HepG2 (cell line): Measurements from ENCODE around the gene DAGLB. TPM values are rescaled to one million over a fixed set of nuclear protein-coding genes. Genes with fewer than 3 reads are reported as not detected.

ENCODE experiments used
- BCL6 ChIP-seq: IDR thresholded peaks from 2 replicates; pipeline ENCODE4 v1.6.1; 2016; ENCODE audit warnings: missing genetic modification reagents, missing compliant biosample characterization
- BORCS8-MEF2B ChIP-seq: sonication (generic); formaldehyde crosslinking; IDR thresholded peaks from 2 replicates; pipeline ENCODE4 v1.8.0; 2022; ENCODE audit warnings: mild to moderate bottlenecking, missing genetic modification reagents
- CC2D1A ChIP-seq: sonication (generic); formaldehyde crosslinking; IDR thresholded peaks from 2 replicates; pipeline ENCODE4 v1.8.1; 2023; ENCODE audit warnings: mild to moderate bottlenecking, missing genetic modification reagents
- FOSL2 ChIP-seq: sonication (generic); formaldehyde crosslinking; IDR thresholded peaks from 2 replicates; pipeline ENCODE4 v1.4.0; 2020; ENCODE audit warnings: missing genetic modification reagents
- MBNL3 ChIP-seq: fragments of 250-450 bp; sonication (Bioruptor Pico); conservative IDR thresholded peaks from 2 replicates; pipeline ENCODE4 v1.8.0; 2022; ENCODE audit warnings: mild to moderate bottlenecking, inconsistent platforms
- NCOR1 ChIP-seq: fragments of 200-600 bp; sonication (generic); IDR thresholded peaks from 2 replicates; pipeline ENCODE4 v1.7.0; 2017; ENCODE audit warnings: antibody characterized with exemption, low read length, borderline replicate concordance
- RARA ChIP-seq: IDR thresholded peaks from 2 replicates; pipeline ENCODE4 v1.6.1; 2016; ENCODE audit warnings: missing genetic modification reagents, missing compliant biosample characterization
- RFXAP ChIP-seq: sonication (generic); formaldehyde crosslinking; IDR thresholded peaks from 2 replicates; pipeline ENCODE4 v1.4.0; 2020; ENCODE audit warnings: missing genetic modification reagents, borderline replicate concordance
- SNAPC2 ChIP-seq: sonication (generic); formaldehyde crosslinking; IDR thresholded peaks from 2 replicates; pipeline ENCODE4 v1.8.1; 2022; ENCODE audit warnings: mild to moderate bottlenecking, missing genetic modification reagents
- SPEN ChIP-seq: sonication (generic); formaldehyde crosslinking; IDR thresholded peaks from 2 replicates; pipeline ENCODE4 v1.5.1; 2020; ENCODE audit warnings: low read depth, mild to moderate bottlenecking, missing genetic modification reagents
- TAF15 ChIP-seq: fragments of 200-400 bp; formaldehyde crosslinking; IDR thresholded peaks from one replicate; pipeline ENCODE4 v1.6.1; 2018; ENCODE audit warnings: mild to moderate bottlenecking, low read depth, low read length; ENCODE audit not compliant: poor library complexity, severe bottlenecking
- TCF12 ChIP-seq, 2 experiments: fragments of 450-650 bp in 1 of 2; sonication (generic) in 1 of 2; formaldehyde crosslinking in 1 of 2; IDR thresholded peaks; 2 replicates each; pipeline versions ENCODE4 v1.6.1 to v1.8.0; 2017 to 2022; ENCODE audit warnings: antibody characterized with exemption in 1 of 2, mild to moderate bottlenecking in 1 of 2, missing genetic modification reagents in 1 of 2, moderate library complexity in 1 of 2
- TRIM24 ChIP-seq: sonication (generic); formaldehyde crosslinking; IDR thresholded peaks from 2 replicates; pipeline ENCODE4 v1.8.0; 2022; ENCODE audit warnings: mild to moderate bottlenecking, missing genetic modification reagents
- ZMYM3 ChIP-seq: sonication (generic); formaldehyde crosslinking; IDR thresholded peaks from 2 replicates; pipeline ENCODE4 v1.5.1; 2020; ENCODE audit warnings: mild to moderate bottlenecking, missing genetic modification reagents
- ZNF230 ChIP-seq: sonication (generic); formaldehyde crosslinking; IDR thresholded peaks from 2 replicates; pipeline ENCODE4 v1.4.0; 2020; ENCODE audit warnings: mild to moderate bottlenecking, missing genetic modification reagents
- ZNF430 ChIP-seq: sonication (generic); formaldehyde crosslinking; IDR thresholded peaks from 2 replicates; pipeline ENCODE4 v1.9.0; 2021; ENCODE audit warnings: mild to moderate bottlenecking, missing genetic modification reagents
- polyA plus RNA-seq, 8 experiments: library from polyadenylated mRNA; depleted of rRNA in 3 of 8; stranded (reverse) in 7 of 8; unstranded in 1 of 8; fragments of >200 nt; fragmentation: Illumina TruSeq in 4 of 8; extraction: Trizol in 4 of 8; gene quantifications; 2 replicates each; pipeline versions ENCODE4 v1.2.1 to v1.2.3, GENCODE V29; 2011 to 2016; ENCODE audit warnings: low read depth in 4 of 8, missing spikeins in 1 of 8, mixed read lengths in 1 of 8; ENCODE audit not compliant: insufficient read depth in 1 of 8
- total RNA-seq, 5 experiments: library from RNA; depleted of rRNA; stranded (reverse); fragments of >200 nt; fragmentation: Illumina TruSeq; extraction: Trizol; gene quantifications; 2 replicates each; pipeline ENCODE4 v1.2.3, GENCODE V29; 2016; ENCODE audit warnings: low read depth in 1 of 5
- TF ChIP-seq, protein P1 (sequence below): IDR thresholded peaks from 2 replicates; pipeline ENCODE4 v1.6.1; 2016; ENCODE audit warnings: missing compliant biosample characterization, missing genetic modification reagents, borderline replicate concordance
- TF ChIP-seq, protein P2 (sequence below): IDR thresholded peaks from 2 replicates; pipeline ENCODE4 v1.4.0; 2020; ENCODE audit warnings: mild to moderate bottlenecking, missing genetic modification reagents
- TF ChIP-seq, protein P3 (sequence below): sonication (generic); formaldehyde crosslinking; IDR thresholded peaks from 2 replicates; pipeline ENCODE4 v1.9.0; 2021; ENCODE audit warnings: missing genetic modification reagents, borderline replicate concordance
- TF ChIP-seq, protein P4 (sequence below): fragments of 450-650 bp; IDR thresholded peaks from 2 replicates; pipeline ENCODE4 v1.6.1; 2017
- TF ChIP-seq, protein P5 (sequence below): sonication (generic); formaldehyde crosslinking; IDR thresholded peaks from 2 replicates; pipeline ENCODE4 v1.4.0; 2020; ENCODE audit warnings: mild to moderate bottlenecking, missing genetic modification reagents

DAGLB gene
- total and polyA plus RNA-seq, 2 of the 13 experiments (the other 11 are each of a cell fraction or from before 2014, with no cell fraction given): 7.9 to 9.8 TPM

DNA sequence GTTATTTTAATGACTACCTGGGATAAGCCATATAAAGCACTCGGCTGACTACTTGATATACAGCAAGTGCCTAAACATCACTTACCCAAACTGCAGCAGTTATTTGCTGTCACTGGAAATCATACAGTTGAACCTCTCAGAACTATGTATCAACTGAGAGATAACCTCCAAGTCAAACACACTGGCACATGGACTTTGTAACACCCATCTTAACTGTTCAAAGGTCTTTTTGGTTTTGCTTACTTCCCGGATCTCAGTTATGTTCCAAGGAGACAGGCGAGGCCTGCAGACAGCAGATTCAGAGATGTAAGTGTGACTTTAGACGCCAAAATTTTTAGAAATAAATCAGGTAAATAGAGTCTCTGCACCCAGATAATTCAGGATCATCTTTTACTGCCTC lies 34.6 kb upstream of the DAGLB start (continued):
- TF ChIP-seq, protein P1, sequence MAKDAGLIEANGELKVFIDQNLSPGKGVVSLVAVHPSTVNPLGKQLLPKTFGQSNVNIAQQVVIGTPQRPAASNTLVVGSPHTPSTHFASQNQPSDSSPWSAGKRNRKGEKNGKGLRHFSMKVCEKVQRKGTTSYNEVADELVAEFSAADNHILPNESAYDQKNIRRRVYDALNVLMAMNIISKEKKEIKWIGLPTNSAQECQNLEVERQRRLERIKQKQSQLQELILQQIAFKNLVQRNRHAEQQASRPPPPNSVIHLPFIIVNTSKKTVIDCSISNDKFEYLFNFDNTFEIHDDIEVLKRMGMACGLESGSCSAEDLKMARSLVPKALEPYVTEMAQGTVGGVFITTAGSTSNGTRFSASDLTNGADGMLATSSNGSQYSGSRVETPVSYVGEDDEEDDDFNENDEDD (CRISPR knock-in tag): no peak
- TF ChIP-seq NCOR1: peak; percentile 68; the same call in 1 of the 2 replicates
- TF ChIP-seq RARA (CRISPR knock-in tag): peak; percentile 77
- TF ChIP-seq TCF12 (IDR thresholded peaks at IDR 0.05): no peak
- TF ChIP-seq TCF12 (CRISPR knock-in tag; IDR thresholded peaks at IDR 0.05): 0 out of 2 replicates have a peak, but pooled peaks have one; percentile 27
- no peak for TF ChIP-seq BORCS8-MEF2B (CRISPR knock-in tag)
- no peak for TF ChIP-seq MBNL3 (CRISPR knock-in tag)
- TF ChIP-seq TRIM24 (CRISPR knock-in tag): no peak
- TF ChIP-seq ZNF230 (CRISPR knock-in tag): no peak
- TF ChIP-seq, protein P2, sequence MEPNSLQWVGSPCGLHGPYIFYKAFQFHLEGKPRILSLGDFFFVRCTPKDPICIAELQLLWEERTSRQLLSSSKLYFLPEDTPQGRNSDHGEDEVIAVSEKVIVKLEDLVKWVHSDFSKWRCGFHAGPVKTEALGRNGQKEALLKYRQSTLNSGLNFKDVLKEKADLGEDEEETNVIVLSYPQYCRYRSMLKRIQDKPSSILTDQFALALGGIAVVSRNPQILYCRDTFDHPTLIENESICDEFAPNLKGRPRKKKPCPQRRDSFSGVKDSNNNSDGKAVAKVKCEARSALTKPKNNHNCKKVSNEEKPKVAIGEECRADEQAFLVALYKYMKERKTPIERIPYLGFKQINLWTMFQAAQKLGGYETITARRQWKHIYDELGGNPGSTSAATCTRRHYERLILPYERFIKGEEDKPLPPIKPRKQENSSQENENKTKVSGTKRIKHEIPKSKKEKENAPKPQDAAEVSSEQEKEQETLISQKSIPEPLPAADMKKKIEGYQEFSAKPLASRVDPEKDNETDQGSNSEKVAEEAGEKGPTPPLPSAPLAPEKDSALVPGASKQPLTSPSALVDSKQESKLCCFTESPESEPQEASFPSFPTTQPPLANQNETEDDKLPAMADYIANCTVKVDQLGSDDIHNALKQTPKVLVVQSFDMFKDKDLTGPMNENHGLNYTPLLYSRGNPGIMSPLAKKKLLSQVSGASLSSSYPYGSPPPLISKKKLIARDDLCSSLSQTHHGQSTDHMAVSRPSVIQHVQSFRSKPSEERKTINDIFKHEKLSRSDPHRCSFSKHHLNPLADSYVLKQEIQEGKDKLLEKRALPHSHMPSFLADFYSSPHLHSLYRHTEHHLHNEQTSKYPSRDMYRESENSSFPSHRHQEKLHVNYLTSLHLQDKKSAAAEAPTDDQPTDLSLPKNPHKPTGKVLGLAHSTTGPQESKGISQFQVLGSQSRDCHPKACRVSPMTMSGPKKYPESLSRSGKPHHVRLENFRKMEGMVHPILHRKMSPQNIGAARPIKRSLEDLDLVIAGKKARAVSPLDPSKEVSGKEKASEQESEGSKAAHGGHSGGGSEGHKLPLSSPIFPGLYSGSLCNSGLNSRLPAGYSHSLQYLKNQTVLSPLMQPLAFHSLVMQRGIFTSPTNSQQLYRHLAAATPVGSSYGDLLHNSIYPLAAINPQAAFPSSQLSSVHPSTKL: peak; percentile 79
- TF ChIP-seq, protein P3, sequence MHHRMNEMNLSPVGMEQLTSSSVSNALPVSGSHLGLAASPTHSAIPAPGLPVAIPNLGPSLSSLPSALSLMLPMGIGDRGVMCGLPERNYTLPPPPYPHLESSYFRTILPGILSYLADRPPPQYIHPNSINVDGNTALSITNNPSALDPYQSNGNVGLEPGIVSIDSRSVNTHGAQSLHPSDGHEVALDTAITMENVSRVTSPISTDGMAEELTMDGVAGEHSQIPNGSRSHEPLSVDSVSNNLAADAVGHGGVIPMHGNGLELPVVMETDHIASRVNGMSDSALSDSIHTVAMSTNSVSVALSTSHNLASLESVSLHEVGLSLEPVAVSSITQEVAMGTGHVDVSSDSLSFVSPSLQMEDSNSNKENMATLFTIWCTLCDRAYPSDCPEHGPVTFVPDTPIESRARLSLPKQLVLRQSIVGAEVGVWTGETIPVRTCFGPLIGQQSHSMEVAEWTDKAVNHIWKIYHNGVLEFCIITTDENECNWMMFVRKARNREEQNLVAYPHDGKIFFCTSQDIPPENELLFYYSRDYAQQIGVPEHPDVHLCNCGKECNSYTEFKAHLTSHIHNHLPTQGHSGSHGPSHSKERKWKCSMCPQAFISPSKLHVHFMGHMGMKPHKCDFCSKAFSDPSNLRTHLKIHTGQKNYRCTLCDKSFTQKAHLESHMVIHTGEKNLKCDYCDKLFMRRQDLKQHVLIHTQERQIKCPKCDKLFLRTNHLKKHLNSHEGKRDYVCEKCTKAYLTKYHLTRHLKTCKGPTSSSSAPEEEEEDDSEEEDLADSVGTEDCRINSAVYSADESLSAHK (CRISPR knock-in tag): no peak
- TF ChIP-seq, protein P4, sequence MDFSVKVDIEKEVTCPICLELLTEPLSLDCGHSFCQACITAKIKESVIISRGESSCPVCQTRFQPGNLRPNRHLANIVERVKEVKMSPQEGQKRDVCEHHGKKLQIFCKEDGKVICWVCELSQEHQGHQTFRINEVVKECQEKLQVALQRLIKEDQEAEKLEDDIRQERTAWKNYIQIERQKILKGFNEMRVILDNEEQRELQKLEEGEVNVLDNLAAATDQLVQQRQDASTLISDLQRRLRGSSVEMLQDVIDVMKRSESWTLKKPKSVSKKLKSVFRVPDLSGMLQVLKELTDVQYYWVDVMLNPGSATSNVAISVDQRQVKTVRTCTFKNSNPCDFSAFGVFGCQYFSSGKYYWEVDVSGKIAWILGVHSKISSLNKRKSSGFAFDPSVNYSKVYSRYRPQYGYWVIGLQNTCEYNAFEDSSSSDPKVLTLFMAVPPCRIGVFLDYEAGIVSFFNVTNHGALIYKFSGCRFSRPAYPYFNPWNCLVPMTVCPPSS: no peak
- TF ChIP-seq ZMYM3: no peak
- TF ChIP-seq ZNF430: no peak
- no peak for TF ChIP-seq RFXAP (CRISPR knock-in tag)
- TF ChIP-seq SPEN: no peak
- no peak for TF ChIP-seq SNAPC2 (CRISPR knock-in tag)
- no peak; the same call in 1 of the 2 replicates for TF ChIP-seq FOSL2 (CRISPR knock-in tag)
- no peak for TF ChIP-seq TAF15
- TF ChIP-seq, protein P5, sequence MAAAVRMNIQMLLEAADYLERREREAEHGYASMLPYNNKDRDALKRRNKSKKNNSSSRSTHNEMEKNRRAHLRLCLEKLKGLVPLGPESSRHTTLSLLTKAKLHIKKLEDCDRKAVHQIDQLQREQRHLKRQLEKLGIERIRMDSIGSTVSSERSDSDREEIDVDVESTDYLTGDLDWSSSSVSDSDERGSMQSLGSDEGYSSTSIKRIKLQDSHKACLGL (CRISPR knock-in tag): no peak
- TF ChIP-seq BCL6 (CRISPR knock-in tag): peak; percentile 97
- no peak for TF ChIP-seq CC2D1A (CRISPR knock-in tag)
